NT2/D1 (cell line): Measurements from ENCODE around the gene TMEFF1.

Experiments used
- YY1 ChIP-seq: IDR thresholded peaks from 2 replicates; pipeline ENCODE4 v1.6.1; 2011; ENCODE audit not compliant: insufficient read length, insufficient read depth
- ZNF274 ChIP-seq: IDR thresholded peaks from 2 replicates; pipeline ENCODE4 v1.6.1; 2011; ENCODE audit warnings: mild to moderate bottlenecking, low read depth, low read length

DNA sequence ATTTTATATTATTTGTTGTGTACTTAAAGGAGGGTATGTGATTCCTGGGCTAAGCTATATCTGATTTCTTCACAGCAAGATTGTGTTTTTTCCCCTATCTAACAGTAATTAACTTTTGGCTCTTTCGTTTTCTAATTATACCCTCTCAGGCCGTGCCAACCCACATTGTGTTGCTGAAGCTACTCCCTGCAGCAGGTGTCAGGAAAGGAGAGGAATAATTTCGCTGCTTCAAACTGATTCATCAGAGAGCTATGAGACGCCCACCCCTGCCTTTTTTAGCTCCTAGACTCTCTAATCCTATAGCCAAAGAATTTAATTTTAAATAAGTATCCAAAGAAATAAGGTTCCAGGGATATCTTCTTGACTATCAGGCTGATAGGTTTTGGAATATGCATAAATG lies 108.7 kb downstream of the TMEFF1 start:
- TF ChIP-seq ZNF274 (no peak), YY1 (no peak)
